HG03469 (cell line): ENCODE measurements around the gene CELF6.

Source experiments
- ATAC-seq: cut with Tn5 transposase; IDR thresholded peaks from one replicate; pipeline ENCODE4 v1.9.1; 2021; ENCODE audit warnings: mild to moderate bottlenecking, moderate library complexity, moderate number of reproducible peaks; ENCODE audit not compliant: unreplicated experiment

The CELF6 gene

GRCh38 chr15:72272997-72273352, 47.0 kb downstream of the CELF6 start:
- ATAC-seq, result no peak

- peak; percentile 76 for ATAC-seq
Observed at GRCh38 chr15:72272213-72272996, 47.6 kb downstream of the CELF6 start, which contains the start of gene PARP6. Gene PARP6 (minus strand): TSS chr15:72272554. CDS start chr15:72267477, 5,077 bp downstream.

GRCh38 chr15:72271895-72272212, 48.1 kb downstream of the CELF6 start:
- ATAC-seq, result peak; percentile 4

DNA sequence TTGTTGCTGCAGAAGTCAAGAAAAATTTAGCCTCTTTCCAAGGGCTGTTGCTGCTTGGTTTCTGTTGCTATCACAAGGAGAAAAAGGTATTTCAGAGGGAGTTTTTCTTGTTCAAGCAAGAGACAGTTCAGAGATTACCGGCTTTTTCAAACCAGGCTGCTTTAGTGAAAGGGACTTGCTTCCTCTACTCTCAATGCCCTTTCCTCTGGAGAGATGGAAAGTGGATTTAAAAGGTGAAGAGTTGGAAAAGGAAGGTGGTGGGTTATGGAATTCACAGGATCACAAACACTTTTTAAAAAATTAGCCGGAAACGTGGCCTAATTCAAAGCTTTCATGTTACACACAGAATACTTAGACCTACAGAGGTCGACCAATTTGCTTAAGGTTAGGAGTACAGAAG, 48.7 kb downstream of the CELF6 start:
- no peak for ATAC-seq

- no peak for ATAC-seq
Observed at GRCh38 chr15:72269739-72270138, 50.2 kb downstream of the CELF6 start.

DNA sequence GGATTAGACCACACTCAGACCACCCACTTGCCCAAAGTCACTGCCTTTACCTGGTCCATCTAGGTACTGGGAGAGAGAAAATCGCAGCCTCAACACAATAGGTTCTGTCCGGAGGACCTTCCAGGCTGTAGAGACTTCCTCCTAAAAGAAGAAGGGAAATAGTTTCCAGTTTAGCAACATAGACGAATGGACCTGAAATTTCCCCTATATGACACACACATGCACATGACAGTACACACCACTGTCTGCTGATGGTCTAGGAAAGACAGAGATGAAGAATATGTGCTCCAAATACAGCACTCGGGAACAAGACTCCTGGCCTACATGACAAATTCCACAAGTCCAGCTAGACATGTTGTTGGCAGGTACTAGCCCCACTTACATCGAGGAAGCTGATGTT, 54.9 kb downstream of the CELF6 start:
- no peak for ATAC-seq

DNA sequence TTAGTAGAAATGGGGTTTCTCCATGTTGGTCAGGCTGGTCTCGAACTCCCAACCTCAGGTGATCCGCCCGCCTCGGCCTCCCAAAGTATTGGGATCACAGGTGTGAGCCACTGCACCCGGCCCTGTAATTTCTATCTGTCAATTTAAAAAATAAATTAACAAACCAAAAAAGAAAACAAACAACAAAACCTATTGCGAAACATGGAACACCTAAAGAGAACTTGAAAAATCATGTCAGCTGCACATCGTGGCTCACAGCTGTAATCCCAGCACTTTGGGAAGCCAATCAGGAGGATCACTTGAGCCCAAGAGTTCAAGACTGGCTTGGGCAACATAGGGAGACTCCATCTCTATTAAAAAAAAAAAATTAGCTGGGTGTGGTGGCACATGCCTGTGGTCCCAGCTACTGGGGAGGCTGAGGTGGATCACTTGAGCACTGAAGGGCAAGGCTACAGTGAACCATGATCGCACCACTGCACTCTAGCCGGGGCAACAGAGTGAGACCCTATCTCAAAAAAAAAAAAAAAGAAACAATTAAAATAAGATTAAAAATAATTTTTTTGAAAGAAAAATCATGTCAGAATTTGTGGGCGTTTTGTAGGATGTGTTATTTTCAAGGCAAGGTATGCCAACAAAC, 67.2 kb downstream of the CELF6 start:
- no peak for ATAC-seq

DNA sequence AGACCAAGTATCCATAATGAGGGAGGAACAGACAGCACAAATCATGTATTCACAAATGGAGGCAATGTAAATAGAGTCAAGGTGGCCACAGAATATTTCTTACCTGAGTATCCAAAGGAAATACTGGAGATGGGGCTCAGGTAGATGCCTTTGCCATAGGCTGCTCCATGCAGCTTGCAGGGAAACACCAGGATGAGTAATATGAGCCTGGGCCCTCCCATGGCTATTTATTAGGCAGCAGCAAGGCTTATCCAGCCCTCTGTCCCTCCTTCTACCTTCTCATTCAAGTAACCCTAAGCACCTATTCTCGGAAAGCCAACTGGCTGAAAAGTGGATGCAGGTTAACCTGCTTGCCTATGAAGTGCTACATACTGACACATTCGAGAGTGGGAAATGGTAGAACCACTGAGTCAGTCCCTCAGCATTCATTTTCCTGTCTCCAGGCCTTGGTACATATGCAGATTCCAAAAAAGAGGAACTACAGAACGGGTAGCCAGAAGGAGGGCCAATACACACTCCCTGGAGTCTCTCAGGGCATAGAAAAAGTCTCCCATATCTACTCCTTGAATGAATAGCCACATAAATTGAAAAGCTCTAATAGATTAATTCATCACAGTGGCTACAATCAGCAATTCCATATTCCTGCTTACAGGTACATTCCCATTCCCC, 70.7 kb downstream of the CELF6 start:
- ATAC-seq, result no peak

DNA sequence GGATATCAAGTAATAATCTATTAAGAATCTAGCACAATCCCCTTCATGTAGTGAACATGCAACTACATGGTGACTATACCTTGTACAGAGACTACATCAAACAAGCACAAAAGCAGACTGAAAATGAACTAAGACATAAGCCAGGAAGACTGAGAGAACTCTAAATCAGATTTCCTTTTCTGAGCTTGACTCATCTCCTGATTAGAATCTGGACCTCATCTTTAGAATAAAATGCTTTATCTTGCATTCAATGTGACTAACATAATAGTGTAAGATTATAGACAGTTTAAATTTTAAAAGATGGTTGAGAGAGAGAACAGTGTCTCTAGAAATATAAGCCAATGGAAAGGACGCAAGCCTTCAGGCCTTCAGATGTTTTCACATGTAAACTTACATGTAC, 71.4 kb downstream of the CELF6 start:
- no peak for ATAC-seq

DNA sequence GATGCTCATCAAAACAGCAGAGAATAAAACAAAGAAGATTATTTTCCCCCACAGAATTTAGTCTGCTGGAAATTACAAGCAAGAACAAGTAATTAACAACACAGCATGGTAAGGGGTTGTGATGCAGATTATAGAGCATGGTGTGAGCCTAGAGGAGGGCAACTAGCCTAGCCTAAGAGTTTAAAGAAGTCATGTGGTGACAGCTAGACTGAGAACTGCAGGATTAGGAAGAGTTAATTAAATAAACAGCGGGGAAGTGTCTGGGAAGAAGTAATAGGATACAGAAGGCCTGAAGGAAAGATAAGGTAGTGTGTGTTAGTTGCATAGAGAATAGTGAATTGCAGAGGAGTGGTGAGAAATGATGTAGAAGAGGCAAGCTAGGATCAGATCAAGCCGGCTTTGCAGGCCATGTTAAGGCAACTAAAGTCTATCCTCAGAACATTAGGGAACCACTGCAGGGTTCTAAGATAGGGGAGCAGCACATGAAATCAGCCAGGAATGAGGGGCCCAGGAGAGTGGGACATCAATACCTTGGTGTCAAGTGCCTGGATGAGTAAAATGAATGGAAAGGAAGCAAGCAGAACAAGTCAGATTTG, 77.1 kb downstream of the CELF6 start:
- no peak for ATAC-seq

- ATAC-seq, result no peak
Observed at GRCh38 chr15:72239652-72240051, 80.3 kb downstream of the CELF6 start.

DNA sequence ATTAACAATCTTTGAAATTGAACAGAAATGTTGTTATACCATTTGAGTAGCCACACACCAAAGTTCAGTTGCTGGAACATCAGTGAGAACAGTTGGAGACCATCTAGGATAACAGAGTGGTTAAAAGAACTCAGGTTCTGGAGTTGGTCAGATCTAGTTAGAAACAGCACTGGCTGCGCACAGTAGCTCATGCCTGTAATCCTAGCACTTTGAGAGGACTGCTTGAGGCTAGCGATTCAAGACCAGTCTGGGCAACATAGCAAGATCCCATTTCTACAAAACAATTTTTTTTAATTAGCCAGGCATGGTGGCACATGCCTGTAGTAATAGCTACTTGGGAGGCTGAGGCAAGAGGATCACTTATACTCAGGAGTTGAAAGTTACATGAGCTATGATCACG, 81.4 kb downstream of the CELF6 start:
- no peak for ATAC-seq

- no peak for ATAC-seq
Observed at GRCh38 chr15:72237853-72238224, 82.1 kb downstream of the CELF6 start.

GRCh38 chr15:72237029-72237852, 82.7 kb downstream of the CELF6 start:
- peak; percentile 41 for ATAC-seq

GRCh38 chr15:72236381-72237003, 83.5 kb downstream of the CELF6 start:
- no peak for ATAC-seq

DNA sequence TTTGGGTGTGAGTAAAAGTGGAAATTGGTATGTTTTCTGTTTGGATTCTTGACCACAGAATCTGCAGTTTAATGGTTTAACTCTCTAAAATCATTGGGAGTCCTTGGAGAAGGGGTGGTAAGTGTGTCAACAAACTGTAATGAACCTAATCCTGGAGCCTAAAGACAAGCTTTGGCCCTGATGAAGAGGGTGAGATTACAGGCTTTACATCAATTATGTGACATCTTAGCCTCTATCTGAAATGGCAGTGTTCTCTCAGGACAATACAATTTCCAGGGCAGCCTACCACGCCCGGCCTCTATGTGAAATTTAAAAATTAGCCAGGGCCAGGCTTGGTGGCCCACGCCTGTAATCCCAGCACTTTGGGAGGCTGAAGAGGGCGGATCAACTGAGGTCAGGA, 84.7 kb downstream of the CELF6 start:
- ATAC-seq, result no peak
